HG03135 (cell line): Measurements from ENCODE around the gene KCNJ11.

Experiments used
- ATAC-seq: cut with Tn5 transposase; IDR thresholded peaks from one replicate; pipeline ENCODE4 v1.9.1; 2021; ENCODE audit warnings: mild to moderate bottlenecking, moderate library complexity; ENCODE audit not compliant: unreplicated experiment

Gene KCNJ11

GRCh38 chr11:17369094-17369493 is 19.4 kb downstream of the KCNJ11 start:
- ATAC-seq: no peak

GRCh38 chr11:17368551-17368950 is 19.9 kb downstream of the KCNJ11 start:
- no peak for ATAC-seq

- no peak for ATAC-seq
Observed at GRCh38 chr11:17366495-17366894, 22.0 kb downstream of the KCNJ11 start.

- ATAC-seq: no peak
Observed at GRCh38 chr11:17354601-17354991, 33.9 kb downstream of the KCNJ11 start.

GRCh38 chr11:17353821-17354600 is 34.4 kb downstream of the KCNJ11 start:
- ATAC-seq: no peak

- peak; percentile 46 for ATAC-seq
Observed at GRCh38 chr11:17352950-17353820, 35.3 kb downstream of the KCNJ11 start.

- peak; percentile 38 for ATAC-seq
Observed at GRCh38 chr11:17351510-17352176, 36.8 kb downstream of the KCNJ11 start, which contains the start of gene NCR3LG1. Gene NCR3LG1 (plus strand): TSS chr11:17351800. CDS start chr11:17351970, 170 bp downstream.

- no peak for ATAC-seq
Observed at GRCh38 chr11:17351172-17351509, 37.3 kb downstream of the KCNJ11 start.

- no peak for ATAC-seq
Observed at GRCh38 chr11:17350455-17351171, 37.8 kb downstream of the KCNJ11 start.

GRCh38 chr11:17347676-17348075 is 40.8 kb downstream of the KCNJ11 start:
- ATAC-seq: no peak

GRCh38 chr11:17343907-17344306 is 44.6 kb downstream of the KCNJ11 start:
- no peak for ATAC-seq

GRCh38 chr11:17343257-17343656 is 45.2 kb downstream of the KCNJ11 start:
- no peak for ATAC-seq
